Fibroblast of lung (primary cell): ENCODE data around the gene VRK1.

ENCODE experiments used
- EZH2 ChIP-seq: IDR thresholded peaks from 2 replicates; pipeline ENCODE4 v1.5.1; 2012; ENCODE audit warnings: low read length, control low read depth, mild to moderate bottlenecking; ENCODE audit errors: missing control alignments
- TF ChIP-seq, protein P1 (sequence below), 2 donors: IDR thresholded peaks in 1 of 2; conservative IDR thresholded peaks in 1 of 2; 1 replicate in 1 of 2; 2 replicates in 1 of 2; pipeline ENCODE4 v1.5.1; 2011 to 2012; ENCODE audit warnings: low read length in 2 of 2, control low read depth in 1 of 2, inconsistent platforms in 1 of 2, low read depth in 1 of 2, mild to moderate bottlenecking in 1 of 2

GRCh38 chr14:96917442-96917963, 120.3 kb downstream of the VRK1 start:
- TF ChIP-seq, protein P1, sequence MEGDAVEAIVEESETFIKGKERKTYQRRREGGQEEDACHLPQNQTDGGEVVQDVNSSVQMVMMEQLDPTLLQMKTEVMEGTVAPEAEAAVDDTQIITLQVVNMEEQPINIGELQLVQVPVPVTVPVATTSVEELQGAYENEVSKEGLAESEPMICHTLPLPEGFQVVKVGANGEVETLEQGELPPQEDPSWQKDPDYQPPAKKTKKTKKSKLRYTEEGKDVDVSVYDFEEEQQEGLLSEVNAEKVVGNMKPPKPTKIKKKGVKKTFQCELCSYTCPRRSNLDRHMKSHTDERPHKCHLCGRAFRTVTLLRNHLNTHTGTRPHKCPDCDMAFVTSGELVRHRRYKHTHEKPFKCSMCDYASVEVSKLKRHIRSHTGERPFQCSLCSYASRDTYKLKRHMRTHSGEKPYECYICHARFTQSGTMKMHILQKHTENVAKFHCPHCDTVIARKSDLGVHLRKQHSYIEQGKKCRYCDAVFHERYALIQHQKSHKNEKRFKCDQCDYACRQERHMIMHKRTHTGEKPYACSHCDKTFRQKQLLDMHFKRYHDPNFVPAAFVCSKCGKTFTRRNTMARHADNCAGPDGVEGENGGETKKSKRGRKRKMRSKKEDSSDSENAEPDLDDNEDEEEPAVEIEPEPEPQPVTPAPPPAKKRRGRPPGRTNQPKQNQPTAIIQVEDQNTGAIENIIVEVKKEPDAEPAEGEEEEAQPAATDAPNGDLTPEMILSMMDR (conservative IDR thresholded peaks at IDR 0.05 in 1 of 2, IDR thresholded peaks at IDR 0.05 in 1 of 2; ENCODE audit: low read depth in 1 of 2, low read length in 2 of 2) = no peak
- no peak for TF ChIP-seq EZH2
